Stimulated activated CD8-positive, alpha-beta memory T cell treated with anti-CD3 and anti-CD28 coated beads, Interleukin-12 subunit alpha, Interleukin-12 subunit beta, amount 100 ng/mL, for 24 hours (primary cell): ENCODE data around the gene PTPRN2.
"Not testable (repeated sequence)": the region's sequence is repeated elsewhere in the genome, so short reads cannot be mapped to it uniquely, and the experiment has no call there.

Source experiments
- DNase-seq: peaks from one replicate; pipeline ENCODE4 v3.0.0-alpha.2; 2020; ENCODE audit errors: extremely low read depth

The PTPRN2 gene

DNA sequence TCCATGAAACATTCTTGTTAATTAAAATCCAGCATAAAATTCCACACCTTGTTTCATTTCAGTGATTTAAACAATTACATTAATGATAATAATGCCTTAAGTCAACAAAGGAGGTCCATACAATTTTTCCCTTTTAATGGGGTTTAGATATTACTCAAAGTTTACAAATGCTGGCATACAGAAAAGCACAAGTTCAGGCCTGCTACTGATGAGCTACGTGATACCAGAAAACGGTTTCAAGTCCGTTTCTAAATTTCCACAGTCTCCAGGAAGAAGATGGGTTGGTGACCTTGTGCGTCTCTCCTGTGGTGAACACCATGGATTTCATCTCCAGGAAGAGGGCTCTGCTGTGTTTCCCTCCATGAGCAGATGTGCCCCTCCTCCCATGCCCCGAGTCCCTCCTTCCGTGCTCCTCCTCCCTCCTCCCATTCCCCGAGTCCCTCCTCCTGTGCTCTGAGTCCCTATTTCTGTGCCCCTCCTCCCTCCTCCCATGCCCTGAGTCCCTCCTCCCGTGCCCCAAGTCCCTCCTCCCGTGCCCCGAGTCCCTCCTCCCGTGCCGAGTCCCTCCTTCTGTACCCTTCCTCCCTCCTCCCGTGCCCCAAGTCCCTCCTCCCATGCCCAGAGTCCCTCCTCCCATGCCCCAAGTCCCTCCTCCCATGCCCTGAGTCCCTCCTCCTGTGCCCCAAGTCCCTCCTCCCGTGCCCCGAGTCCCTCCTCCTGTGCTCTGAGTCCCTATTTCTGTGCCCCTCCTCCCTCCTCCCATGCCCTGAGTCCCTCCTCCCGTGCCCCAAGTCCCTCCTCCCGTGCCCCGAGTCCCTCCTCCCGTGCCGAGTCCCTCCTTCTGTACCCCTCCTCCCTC is 201.9 kb downstream of the PTPRN2 start:
- DNase-seq: not testable (repeated sequence)

DNA sequence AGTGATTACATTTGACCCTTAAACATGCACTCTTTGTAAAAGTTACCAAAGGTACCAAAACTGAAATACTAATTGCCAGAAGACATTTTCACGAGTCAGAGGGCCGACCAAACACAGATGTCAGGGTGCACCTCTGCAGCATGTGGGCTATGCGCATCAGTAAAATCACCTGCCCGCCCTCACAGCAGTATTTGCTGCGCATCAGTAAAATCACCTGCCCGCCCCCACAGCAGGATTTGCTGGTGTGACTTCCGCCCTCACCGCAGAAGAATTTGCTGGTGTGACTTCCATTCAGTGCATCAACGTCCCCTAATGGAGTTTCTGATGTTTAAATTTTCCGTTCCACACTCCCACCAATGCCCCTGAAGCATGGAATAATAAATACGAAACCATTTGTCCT is 202.9 kb downstream of the PTPRN2 start:
- DNase-seq: no peak

DNA sequence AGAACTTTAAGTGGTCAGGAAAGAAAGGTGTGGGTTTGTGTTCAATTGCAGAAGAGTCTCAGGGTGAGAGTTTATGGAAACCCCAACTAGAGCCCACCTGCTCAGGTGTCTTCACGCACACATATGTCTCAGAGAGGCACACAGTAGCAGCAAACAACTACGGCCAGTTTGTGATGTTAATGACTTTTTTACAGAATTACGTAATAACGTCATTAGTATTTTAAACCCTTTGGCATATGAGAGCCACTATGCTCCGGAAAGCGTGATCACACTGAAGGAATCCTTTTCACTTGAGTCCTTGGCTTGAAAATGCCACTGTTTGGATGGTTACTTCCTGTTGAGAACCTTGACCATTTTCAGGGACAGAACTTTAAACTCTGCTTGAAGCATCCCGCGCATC is 204.0 kb downstream of the PTPRN2 start:
- DNase-seq: no peak

DNA sequence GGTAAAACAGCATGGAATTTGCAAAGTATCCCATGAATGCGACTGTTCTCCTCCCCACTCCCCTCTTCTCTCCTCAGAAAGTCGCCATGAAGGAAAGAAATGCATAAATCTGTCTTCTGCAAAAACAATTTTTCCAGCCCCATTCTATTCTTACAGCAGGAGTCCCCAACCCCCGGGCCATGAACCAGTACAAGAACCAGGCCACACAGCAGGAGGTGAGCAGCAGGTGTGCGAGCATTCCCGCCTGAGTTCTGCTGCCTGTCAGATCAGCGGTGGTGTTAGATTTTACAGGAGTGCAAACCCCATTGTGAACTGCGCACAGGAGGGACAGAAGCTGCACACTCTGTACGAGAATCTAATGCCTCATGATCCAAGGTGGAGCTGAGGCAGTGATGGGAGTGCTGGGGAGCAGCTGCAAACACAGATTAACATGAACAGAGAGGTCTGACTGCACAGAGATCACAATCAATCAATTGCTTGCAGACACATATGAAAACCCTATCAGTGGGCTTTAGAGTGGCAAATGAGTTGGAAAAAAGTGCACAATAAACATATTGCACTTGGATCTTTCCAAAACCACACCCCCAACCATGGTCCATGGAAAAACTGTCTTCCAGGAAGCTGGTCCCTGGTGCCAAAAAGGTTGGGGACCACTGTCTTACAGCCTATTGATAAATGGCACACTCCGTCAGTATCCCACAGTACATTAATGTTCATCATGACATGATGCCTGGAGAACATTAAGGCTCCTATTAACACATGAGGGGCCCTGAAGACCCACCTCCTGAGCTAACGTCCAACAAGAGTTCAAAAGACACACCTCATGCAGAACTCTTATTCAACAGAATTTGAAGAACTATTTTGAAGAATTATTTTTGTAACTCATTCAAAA is 205.0 kb downstream of the PTPRN2 start:
- no peak for DNase-seq

DNA sequence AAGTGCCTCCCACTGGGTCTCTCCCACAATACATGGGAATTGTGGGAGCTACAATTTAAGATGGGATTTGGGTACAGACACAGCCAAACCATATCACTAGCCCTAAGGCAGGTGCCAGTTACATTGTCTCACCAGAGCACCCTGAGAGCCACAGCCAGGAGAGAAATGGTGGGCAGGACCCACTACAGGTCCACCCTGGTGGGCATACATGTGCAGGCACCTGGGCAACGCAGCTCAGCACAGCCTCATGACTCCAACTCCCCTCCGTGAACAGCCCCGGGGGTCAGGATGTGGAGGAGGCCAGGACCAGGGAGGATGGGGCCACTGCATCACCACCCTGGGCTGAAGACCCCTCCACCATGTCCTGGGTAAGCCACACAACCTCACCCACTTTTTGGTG is 205.7 kb downstream of the PTPRN2 start:
- DNase-seq: no peak

DNA sequence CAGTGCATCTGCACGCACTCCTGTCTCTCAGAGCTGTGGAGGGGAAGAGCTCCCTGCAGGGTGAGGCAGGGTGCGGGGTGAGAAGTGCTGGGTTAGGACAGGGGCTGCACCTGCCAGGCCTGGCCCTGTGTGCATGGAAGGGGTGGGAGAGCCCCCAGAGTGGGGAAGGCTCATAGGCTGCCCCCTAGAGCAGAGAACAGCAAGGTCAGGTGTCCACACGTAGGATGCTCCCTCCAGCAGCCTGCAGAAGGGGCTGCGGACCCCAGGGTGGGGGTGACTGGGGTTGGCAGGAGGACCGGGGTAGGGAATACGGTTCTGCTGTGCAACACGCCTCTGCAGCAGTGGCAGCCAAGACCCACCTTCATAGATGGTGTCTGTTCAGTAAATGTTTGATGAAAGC is 208.6 kb downstream of the PTPRN2 start:
- DNase-seq: no peak

DNA sequence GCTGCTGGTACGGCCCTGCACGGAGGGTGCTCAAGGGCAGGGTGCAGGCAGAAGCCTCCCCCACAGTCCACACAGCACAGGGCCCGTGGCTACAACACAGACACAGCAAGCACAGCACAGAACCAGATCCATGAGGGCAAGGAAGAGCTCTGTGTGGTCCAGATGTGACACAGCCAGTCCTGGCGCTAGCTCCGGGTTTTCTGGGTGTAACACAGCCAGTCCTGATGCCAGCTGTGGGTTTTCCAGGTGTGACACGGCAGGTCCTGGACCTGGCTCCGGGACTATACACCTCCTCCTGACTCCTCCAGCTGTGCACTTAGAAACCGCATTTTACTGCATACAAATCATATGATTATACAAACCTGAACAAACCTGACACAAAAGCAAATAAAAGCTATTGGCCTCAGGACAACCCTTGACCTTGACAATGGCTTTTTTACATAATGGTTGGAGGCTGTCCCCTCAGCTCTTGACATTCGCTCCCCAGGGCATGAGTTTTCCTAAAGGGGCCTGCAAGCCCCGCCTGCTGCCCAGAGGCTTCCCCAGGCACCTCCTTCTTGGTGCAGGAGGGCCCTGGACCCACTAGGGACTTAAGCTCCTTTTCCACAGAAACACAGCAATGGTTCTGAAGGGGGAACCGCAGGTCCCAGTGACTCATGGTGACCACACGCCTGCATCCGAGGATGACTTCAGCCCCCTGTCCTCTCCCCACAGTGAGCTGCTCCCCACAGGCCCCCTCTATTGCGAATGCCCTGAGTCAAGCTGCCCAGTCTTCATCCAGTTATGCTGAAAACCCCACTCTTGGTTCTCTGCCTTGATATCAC is 209.6 kb downstream of the PTPRN2 start:
- DNase-seq: no peak

DNA sequence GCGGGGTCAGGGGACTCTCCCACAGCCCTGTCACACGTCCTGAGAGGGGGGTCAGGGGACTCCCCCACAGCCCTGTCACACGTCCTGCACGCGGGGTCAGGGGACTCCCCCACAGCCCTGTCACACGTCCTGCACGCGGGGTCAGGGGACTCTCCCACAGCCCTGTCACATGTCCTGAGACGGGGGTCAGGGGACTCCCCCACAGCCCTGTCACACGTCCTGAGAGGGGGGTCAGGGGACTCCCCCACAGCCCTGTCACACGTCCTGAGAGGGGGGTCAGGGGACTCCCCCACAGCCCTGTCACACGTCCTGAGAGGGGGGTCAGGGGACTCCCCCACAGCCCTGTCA is 210.8 kb downstream of the PTPRN2 start:
- not testable (repeated sequence) for DNase-seq

DNA sequence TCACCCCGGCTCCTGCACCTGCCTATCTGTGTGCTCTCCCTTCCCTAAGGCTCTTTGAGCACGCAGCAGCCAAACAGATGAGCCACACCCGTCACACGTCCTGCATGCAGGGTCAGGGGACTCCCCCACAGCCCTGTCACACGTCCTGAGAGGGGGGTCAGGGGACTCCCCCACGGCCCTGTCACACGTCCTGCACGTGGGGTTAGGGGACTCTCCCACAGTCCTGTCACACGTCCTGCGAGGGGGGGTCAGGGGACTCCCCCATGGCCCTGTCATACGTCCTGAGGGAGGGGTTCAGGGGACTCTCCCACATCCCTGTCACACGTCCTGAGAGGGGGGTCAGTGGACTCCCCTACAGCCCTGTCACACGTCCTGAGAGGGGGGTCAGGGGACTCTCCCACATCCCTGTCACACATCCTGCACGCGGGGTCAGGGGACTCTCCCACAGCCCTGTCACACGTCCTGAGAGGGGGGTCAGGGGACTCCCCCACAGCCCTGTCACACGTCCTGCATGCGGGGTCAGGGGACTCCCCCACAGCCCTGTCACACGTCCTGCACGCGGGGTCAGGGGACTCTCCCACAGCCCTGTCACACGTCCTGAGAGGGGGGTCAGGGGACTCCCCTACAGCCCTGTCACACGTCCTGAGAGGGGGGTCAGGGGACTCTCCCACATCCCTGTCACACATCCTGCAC is 211.3 kb downstream of the PTPRN2 start:
- DNase-seq: not testable (repeated sequence)

DNA sequence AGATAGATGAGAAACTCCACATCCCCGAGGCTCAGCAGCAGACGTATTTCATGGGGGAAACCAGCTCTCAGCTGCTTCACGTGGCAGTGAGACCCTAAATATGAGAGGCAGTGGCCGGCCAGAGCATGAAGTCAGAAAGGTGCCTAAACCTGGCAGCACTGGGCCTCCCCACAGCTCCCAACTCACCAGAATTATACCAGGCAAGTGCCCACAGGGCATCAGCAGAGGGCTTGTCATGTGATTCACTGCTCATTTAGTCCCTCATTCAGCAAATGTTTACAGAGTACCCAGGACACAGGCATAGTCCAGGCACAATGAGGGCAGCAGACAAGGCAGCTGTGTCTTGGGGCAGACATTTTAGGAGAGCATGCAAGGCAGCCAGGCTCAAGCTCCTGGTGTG is 212.6 kb downstream of the PTPRN2 start:
- DNase-seq: no peak

DNA sequence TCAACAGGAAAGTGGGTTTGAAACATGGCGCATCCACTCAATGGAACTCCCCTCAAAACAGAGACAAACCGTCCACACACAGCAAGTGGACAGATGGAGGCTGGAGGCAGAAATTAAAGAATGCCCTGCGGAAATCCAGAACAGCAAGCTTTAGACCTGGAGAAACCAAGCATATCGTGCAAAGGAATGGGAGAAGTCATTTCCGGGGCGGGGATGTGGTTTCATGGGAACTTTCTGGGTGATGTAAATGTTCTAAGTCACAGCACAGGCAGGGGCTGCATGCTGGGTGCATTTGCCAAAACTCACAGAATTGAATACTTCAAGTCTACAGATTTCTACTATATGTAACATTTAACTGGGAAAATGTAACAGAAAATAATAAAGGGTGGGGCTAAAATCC is 213.0 kb downstream of the PTPRN2 start:
- DNase-seq: no peak

DNA sequence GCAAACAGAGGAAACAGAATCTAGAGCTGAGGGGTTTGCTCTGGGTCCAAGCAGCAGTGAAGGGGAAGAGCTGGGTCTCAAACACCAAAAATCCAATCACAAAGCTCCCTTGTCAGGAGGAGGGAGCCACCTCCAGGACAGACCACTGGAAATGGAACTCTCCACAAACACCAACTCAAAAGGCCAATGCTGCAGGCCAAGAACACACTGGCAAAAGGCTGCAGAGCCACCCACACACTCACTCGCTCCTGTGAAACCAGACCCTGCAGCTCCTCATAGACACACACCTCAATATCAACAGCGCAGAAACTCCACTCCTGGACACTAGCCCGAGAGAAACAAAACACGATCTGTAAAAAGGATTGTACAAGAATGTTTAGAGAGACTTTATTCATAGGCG is 213.5 kb downstream of the PTPRN2 start:
- no peak for DNase-seq

DNA sequence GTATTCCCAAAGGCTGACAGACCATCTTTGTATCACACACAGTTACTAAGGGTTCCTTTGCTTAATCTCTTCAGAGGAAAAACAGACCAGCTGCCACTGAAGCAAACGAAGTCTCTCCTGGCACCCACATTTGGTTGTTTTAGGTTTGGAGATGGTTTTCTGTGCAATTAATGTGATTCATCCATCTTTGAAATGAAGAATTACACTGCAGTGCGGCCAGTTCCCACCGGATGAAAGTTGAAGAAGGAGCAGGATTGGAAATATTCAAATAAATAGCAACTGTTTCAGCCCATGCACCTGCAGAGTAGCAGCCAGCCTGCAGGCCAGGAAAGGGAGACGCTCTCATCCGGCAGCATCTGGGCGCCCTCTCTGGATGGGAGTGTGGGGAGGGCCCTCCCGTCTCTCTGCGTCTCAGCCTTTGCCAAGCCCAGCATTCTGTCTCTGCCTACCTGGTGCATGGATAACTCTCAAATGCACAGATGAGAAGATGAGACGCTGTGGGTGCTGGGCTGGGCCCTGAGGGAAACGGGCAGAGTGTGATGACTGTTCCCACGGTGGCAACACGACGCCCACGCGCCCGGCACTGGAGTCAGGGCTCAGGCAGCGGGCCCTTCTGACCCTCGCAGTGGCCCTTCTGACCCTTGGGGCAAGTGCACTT is 214.0 kb downstream of the PTPRN2 start:
- DNase-seq: no peak

DNA sequence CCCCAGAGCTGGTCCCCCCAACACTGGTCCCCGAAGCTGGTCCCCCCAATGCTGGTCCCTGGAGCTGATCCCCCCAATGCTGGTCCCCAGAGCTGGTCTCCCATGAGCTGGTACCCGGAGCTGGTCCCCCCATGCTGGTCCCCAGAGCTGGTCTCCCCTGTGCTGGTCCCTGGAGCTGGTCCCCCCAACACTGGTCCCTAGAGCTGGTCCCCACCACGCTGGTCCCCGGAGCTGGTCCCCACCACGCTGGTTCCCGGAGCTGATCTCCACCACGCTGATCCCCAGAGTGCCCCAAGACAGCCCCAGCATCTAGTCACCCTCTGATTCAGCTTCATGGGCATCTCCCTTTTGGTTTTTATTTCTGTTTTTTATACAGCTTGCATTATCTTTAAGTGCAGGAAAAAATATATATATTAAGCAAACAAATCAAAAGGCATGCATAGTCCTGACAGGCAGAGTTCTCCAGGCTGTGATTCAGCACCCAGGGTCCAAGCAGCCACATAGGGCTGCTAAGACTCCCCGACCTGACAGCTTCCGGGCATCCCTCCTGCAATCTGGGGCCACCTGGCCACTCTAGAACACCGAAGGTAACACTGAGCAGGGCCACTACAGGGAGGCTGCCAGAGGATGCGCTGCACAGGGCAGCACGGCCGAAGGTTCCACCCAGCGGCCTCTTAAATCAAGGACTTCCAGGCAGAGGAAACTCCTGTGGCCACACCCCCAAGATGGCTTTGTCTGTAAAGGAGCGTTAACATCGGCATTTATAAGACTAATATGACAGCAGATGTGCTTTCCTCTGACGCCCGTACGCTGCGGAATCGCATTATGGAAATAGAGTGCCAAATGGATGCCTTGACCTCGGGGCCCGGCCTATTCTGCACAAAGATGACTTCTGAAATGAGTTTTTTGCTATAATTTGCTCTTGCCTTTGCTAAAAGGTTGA is 215.0 kb downstream of the PTPRN2 start:
- no peak for DNase-seq

DNA sequence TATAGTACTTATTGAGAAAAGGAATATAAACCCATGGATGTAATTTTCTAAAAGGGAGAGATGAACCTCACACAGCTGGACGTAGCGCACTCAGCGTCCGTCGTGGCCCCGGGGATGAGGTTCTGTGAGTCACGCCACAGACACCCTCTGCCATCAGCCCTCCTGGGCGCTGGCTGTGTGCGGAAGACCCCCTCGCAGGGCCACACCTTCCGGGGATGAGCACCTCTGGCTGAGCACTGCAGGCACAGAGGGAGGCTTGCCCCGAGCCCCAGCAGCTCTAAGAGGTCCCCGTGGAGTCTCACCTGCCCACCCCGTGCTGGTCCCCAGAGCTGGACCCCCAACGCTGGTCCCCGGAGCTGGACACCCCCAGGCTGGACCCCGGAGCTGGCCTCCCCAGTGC is 215.8 kb downstream of the PTPRN2 start:
- no peak for DNase-seq

DNA sequence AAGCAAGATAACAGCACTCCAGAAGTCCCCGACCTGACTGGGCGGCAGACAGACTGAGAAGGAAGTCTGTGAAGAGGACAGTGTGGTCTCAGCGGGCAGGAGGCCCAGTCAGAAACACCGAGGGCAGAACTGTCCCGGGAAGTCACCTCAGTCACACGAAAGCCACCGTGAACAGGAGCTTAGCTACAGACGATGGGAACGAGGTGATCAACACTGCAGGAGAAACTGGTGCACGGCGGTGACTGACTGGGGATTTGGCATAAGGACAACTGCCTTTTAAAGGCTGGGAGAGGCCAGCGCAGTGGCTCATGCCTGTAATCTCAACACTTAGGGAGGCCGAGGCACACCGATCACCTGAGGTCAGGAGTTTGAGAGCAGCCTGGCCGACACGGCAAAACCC is 217.8 kb downstream of the PTPRN2 start:
- DNase-seq: no peak

DNA sequence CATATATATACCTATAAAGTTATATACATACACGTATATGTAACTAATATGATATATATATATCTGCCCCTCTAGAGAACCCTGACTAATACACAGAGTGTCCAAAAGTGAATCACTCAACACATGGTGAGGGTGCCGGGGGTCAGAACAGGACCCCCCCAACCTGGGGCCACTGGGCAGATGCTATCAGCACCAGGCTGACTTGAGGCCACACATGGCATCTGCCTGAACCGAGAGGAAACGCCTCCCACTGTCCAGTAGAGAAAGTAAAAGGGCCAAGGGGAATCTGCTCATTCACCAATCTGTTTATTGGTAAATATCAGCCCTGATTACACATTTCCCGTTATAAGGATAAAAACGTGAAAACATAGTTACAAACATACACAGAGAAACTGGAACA is 218.3 kb downstream of the PTPRN2 start:
- no peak for DNase-seq

DNA sequence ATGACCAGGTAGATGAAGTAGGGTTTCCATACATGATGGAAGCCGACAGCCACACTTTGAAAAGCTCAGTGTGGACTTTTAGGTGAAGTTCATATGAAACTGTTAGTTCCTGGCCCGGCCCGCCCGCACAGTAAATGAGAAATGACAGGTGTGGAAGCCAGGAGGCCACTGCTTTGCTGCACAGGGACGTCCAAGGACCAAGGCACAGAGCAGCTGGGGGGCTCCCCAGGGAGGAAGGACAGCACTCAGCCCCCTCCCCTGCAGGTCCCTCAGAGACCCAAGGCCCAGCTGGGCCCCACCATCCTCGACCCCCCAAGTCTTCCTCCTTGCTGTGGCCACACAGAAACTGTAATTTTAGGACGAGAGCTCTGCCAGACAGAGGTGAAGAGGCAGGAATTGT is 219.2 kb downstream of the PTPRN2 start:
- DNase-seq: no peak

DNA sequence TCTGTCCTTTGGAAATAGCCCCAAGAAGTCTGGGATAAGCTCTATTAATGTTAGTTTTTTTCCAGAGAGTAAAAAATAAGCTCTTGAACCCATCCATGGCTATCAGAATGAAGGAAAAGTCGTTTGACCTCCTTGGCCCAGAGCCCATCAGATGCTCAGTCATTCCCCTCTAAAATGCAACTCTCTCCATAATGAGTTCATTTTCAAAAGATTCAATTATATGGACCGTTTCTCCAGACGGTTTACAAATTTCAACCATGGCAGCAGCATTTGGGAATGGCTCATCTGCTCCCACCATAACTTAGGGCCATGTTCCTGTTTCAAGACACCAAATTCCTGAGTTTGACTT is 220.0 kb downstream of the PTPRN2 start:
- DNase-seq: no peak
